Mucosa of descending colon (tissue), 3 donors: ENCODE data around the gene NAT14. TPM values are rescaled to one million over a fixed set of nuclear protein-coding genes. Genes with fewer than 3 reads are reported as not detected.

Experiments
- ATAC-seq: fragments of 200-7000 bp; cut with Tn5 transposase; one replicate; pipeline ENCODE4 v1.9.1; 2020; ENCODE audit warnings: mild to moderate bottlenecking, moderate library complexity
- DNase-seq, 3 donors: peaks; one replicate each; pipeline ENCODE4 v3.0.0-alpha.2; 2020
- H3K36me3 ChIP-seq: fragments of 200-600 bp; one replicate; pipeline ENCODE4 v1.8.0; 2021; ENCODE audit warnings: low read depth, mild to moderate bottlenecking
- H3K4me1 ChIP-seq: fragments of 200-600 bp; one replicate; pipeline ENCODE4 v1.8.0; 2021; ENCODE audit warnings: low read depth, mild to moderate bottlenecking
- H3K4me3 ChIP-seq: fragments of 200-600 bp; one replicate; pipeline ENCODE4 v1.8.0; 2021; ENCODE audit warnings: mild to moderate bottlenecking
- H3K9me3 ChIP-seq: fragments of 200-600 bp; one replicate; pipeline ENCODE4 v1.8.0; 2021; ENCODE audit warnings: mild to moderate bottlenecking
- CTCF ChIP-seq: fragments of 200-600 bp; IDR thresholded peaks from one replicate; pipeline ENCODE4 v1.8.0; 2022; ENCODE audit warnings: antibody characterized with exemption, mild to moderate bottlenecking
- intact Hi-C, 2 donors: fragments of 100-400 bp; cut with DNase I in 1 of 2; cut with micrococcal nuclease in 1 of 2; formaldehyde crosslinking; loops; one replicate each; pipeline versions ENCODE4 v1.11.0 to v1.11.1; 2022; cut with DNase I, micrococcal nuclease
- total RNA-seq, 3 donors: library from RNA; stranded (reverse); fragmentation: NEBNext Ultra II Directional in 2 of 3; extraction: Animal tissue kit (Norgen Biotek cat#: 25700) in 2 of 3; gene quantifications; one replicate each; pipeline versions ENCODE4 v1.2.1 to v1.2.4, GENCODE V29; 2021 to 2023
- donor health status: DM: no; HTN: no; CAD: no; lungs with moderate emphysema.
- donor health status: DM: no; HTN: no; CAD: no.
- donor health status: DM: no; HTN: yes; CAD: no.

Gene NAT14
- total RNA-seq, 3 donors from 2014 or later: 3.9 to 21.7 (median 5.5) TPM

GRCh38 chr19:55461259-55461973, 23.6 kb upstream of the NAT14 start, which contains the start of gene ISOC2:
ISOC2 (minus strand) TSS chr19:55461642; CDS start chr19:55456486, 5,156 bp downstream.
- H3K4me1 ChIP-seq: peaks cover 10% of the 10 kb centered on the region
- intact Hi-C loops: no loop called here
- TF ChIP-seq CTCF: peak; percentile 36
- ATAC-seq: peak; percentile 97
- peak within 1 kb of the TSS; percentile 68 for H3K4me3 ChIP-seq
- H3K36me3 ChIP-seq: peaks cover 4% of the 10 kb centered on the region
- H3K9me3 ChIP-seq: no peaks in the 10 kb centered on the region
- DNase-seq: peak; percentile 100

- Histone ChIP-seq H3K9me3 (no peaks in the 10 kb centered on the region), H3K36me3 (peaks cover 4% of the 10 kb centered on the region), H3K4me1 (peaks cover 10% of the 10 kb centered on the region), H3K4me3 (peak overlapping the region; percentile 25)
- intact Hi-C loops: no loop called here
- no peak for TF ChIP-seq CTCF
- peak; percentile 22 for ATAC-seq
- no peak for DNase-seq
These were observed 22.9 kb upstream of the NAT14 start for GRCh38 chr19:55461974-55462626.

GRCh38 chr19:55462722-55463121, 22.3 kb upstream of the NAT14 start:
- Histone ChIP-seq H3K4me1 (peaks cover 12% of the 10 kb centered on the region), H3K4me3 (no peak overlapping the region), H3K36me3 (peaks cover 4% of the 10 kb centered on the region), H3K9me3 (no peaks in the 10 kb centered on the region)
- TF ChIP-seq CTCF: no peak
- ATAC-seq (no peak), DNase-seq (no peak)
- intact Hi-C loops: no loop called here

GRCh38 chr19:55463583-55464031, 21.4 kb upstream of the NAT14 start:
- intact Hi-C loops: no loop called here

GRCh38 chr19:55464039-55464661, 20.8 kb upstream of the NAT14 start:
- intact Hi-C loops: no loop called here
- Histone ChIP-seq H3K9me3 (no peaks in the 10 kb centered on the region), H3K36me3 (peaks cover 4% of the 10 kb centered on the region), H3K4me1 (peaks cover 16% of the 10 kb centered on the region), H3K4me3 (no peak overlapping the region)
- no peak for TF ChIP-seq CTCF
- DNase-seq (no peak), ATAC-seq (no peak)

More at GRCh38 chr19:55463583-55464031, 21.4 kb upstream of the NAT14 start:
- DNase-seq (no peak), ATAC-seq (no peak)
- Histone ChIP-seq H3K9me3 (no peaks in the 10 kb centered on the region), H3K36me3 (peaks cover 4% of the 10 kb centered on the region), H3K4me3 (no peak overlapping the region), H3K4me1 (peaks cover 16% of the 10 kb centered on the region)
- no peak for TF ChIP-seq CTCF
